ENCODE results near the gene CYP24A1. TPM values are rescaled to one million over a fixed set of nuclear protein-coding genes. Genes with fewer than 3 reads are reported as not detected.

The CYP24A1 gene
- polyA plus RNA-seq, 1 donor from 2014 or later, result 0.12 TPM

DNA sequence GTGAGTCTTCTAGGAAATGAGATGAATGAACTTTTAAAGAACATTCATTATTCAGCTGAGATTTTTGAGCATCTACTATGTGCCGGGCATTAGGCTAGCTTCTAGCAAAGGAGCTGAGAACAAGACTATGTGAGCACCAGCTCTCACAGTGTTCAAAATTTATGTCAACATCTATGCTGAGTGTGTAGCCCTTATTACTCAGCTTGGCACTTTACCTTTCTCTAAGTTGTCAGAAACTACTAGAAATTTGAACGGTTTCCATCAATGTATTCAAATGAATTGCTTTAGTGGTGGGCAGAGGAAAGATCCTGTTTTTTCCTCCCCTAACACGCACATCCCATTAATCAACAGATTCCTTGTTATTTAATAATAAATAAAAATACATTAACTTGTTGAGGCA is 33.3 kb downstream of the CYP24A1 start (continued):
- TF ChIP-seq, protein P1, sequence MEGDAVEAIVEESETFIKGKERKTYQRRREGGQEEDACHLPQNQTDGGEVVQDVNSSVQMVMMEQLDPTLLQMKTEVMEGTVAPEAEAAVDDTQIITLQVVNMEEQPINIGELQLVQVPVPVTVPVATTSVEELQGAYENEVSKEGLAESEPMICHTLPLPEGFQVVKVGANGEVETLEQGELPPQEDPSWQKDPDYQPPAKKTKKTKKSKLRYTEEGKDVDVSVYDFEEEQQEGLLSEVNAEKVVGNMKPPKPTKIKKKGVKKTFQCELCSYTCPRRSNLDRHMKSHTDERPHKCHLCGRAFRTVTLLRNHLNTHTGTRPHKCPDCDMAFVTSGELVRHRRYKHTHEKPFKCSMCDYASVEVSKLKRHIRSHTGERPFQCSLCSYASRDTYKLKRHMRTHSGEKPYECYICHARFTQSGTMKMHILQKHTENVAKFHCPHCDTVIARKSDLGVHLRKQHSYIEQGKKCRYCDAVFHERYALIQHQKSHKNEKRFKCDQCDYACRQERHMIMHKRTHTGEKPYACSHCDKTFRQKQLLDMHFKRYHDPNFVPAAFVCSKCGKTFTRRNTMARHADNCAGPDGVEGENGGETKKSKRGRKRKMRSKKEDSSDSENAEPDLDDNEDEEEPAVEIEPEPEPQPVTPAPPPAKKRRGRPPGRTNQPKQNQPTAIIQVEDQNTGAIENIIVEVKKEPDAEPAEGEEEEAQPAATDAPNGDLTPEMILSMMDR (IDR thresholded peaks at IDR 0.05; ENCODE audit: poor library complexity, severe bottlenecking), result no peak
- no peak for TF ChIP-seq TAF1 (IDR thresholded peaks at IDR 0.05; ENCODE audit: low read depth)

DNA sequence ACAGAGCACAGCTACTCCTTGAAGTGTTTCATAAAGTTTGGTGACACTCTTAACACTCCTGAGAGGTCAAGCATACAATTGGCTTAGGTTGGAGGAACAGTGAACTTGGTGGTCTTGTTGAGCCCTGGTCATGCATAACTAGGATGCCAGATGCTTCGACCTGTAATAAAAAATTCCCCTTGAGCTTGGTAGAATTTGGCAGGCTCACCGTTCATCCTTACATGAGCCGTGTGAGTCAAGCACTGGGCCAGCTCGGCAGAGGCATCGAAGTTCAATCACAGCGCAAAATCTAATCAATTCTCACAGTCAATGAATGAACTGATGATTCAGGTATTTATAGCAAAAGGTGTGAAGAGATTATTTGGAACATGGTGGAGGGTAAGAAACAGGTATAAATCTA is 33.7 kb downstream of the CYP24A1 start:
- H4K20me1 ChIP-seq (ENCODE audit: insufficient read depth), result no peaks in the 10 kb centered on the region
- H3K79me2 ChIP-seq (replicated peaks; ENCODE audit: insufficient read depth, low read length), result no peaks in the 10 kb centered on the region
- H2AFZ ChIP-seq (ENCODE audit: low read depth, low read length), result no peak overlapping the region
- no peaks in the 10 kb centered on the region for H3K9me2 ChIP-seq (ENCODE audit: insufficient read depth, low read length)
- no peak overlapping the region for H3K9ac ChIP-seq (ENCODE audit: low read length)
- no peak overlapping the region for H3K27ac ChIP-seq (ENCODE audit: low read length)
- H3K4me3 ChIP-seq (ENCODE audit: low read length), result no peak overlapping the region
- H3K36me3 ChIP-seq (ENCODE audit: insufficient read depth, low read length), result no peaks in the 10 kb centered on the region
- H3K9me3 ChIP-seq (ENCODE audit: low read length), result no peaks in the 10 kb centered on the region
- no peak overlapping the region for H3K4me2 ChIP-seq (ENCODE audit: low read length)
- TF ChIP-seq MXI1 (conservative IDR thresholded peaks at IDR 0.05; ENCODE audit: poor library complexity, severe bottlenecking), result no peak
- TF ChIP-seq SMC3 (conservative IDR thresholded peaks at IDR 0.05; ENCODE audit: poor library complexity), result no peak
- TF ChIP-seq POLR2AphosphoS5 (IDR thresholded peaks at IDR 0.05), result no peak
- TF ChIP-seq TAF1 (IDR thresholded peaks at IDR 0.05; ENCODE audit: low read depth), result no peak
- no peak for TF ChIP-seq RAD21 (conservative IDR thresholded peaks at IDR 0.05)
- TF ChIP-seq, protein P2, sequence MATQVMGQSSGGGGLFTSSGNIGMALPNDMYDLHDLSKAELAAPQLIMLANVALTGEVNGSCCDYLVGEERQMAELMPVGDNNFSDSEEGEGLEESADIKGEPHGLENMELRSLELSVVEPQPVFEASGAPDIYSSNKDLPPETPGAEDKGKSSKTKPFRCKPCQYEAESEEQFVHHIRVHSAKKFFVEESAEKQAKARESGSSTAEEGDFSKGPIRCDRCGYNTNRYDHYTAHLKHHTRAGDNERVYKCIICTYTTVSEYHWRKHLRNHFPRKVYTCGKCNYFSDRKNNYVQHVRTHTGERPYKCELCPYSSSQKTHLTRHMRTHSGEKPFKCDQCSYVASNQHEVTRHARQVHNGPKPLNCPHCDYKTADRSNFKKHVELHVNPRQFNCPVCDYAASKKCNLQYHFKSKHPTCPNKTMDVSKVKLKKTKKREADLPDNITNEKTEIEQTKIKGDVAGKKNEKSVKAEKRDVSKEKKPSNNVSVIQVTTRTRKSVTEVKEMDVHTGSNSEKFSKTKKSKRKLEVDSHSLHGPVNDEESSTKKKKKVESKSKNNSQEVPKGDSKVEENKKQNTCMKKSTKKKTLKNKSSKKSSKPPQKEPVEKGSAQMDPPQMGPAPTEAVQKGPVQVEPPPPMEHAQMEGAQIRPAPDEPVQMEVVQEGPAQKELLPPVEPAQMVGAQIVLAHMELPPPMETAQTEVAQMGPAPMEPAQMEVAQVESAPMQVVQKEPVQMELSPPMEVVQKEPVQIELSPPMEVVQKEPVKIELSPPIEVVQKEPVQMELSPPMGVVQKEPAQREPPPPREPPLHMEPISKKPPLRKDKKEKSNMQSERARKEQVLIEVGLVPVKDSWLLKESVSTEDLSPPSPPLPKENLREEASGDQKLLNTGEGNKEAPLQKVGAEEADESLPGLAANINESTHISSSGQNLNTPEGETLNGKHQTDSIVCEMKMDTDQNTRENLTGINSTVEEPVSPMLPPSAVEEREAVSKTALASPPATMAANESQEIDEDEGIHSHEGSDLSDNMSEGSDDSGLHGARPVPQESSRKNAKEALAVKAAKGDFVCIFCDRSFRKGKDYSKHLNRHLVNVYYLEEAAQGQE (IDR thresholded peaks at IDR 0.05; ENCODE audit: borderline replicate concordance), result no peak
- TF ChIP-seq EP300 (conservative IDR thresholded peaks at IDR 0.05; ENCODE audit: poor library complexity, severe bottlenecking), result no peak
- TF ChIP-seq, protein P1 (IDR thresholded peaks at IDR 0.05; ENCODE audit: poor library complexity, severe bottlenecking), result no peak
- TF ChIP-seq EZH2 (IDR thresholded peaks at IDR 0.05; ENCODE audit: borderline replicate concordance, insufficient read depth, low read length, poor library complexity, severe bottlenecking), result no peak
- no peaks in the 10 kb centered on the region for H3K27me3 ChIP-seq (ENCODE audit: insufficient read depth, low read depth, low read length)
- no peaks in the 10 kb centered on the region for H3F3A ChIP-seq (ENCODE audit: insufficient read depth, low read length, poor library complexity, severe bottlenecking)

DNA sequence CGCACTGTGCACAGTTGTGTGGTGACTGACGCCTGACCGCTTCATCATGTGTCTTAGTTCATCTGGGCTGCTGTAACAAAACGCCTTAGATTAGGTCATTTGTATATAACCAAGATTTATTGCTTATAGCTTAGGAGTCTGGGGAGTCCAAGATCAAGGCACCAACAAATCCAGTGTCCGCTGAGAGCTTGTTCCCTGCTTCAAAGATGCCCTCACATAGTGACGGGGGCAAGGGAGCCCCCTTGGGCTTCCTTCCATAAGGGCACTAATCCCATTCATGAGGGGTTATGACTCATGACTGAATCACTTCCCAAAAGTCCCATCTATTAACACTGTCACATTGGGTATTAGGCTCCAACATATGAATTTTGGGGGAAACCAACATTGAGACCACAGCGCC is 34.6 kb downstream of the CYP24A1 start:
- H2AFZ ChIP-seq (ENCODE audit: low read depth, low read length), result no peak overlapping the region
- TF ChIP-seq, protein P2 (IDR thresholded peaks at IDR 0.05; ENCODE audit: borderline replicate concordance), result no peak
- no peak for TF ChIP-seq EP300 (conservative IDR thresholded peaks at IDR 0.05; ENCODE audit: poor library complexity, severe bottlenecking)
- no peak for TF ChIP-seq MXI1 (conservative IDR thresholded peaks at IDR 0.05; ENCODE audit: poor library complexity, severe bottlenecking)
- TF ChIP-seq SMC3 (conservative IDR thresholded peaks at IDR 0.05; ENCODE audit: poor library complexity), result no peak
- no peak for TF ChIP-seq TAF1 (IDR thresholded peaks at IDR 0.05; ENCODE audit: low read depth)
- TF ChIP-seq, protein P1 (IDR thresholded peaks at IDR 0.05; ENCODE audit: poor library complexity, severe bottlenecking), result no peak
- no peak for TF ChIP-seq RAD21 (conservative IDR thresholded peaks at IDR 0.05)
- TF ChIP-seq POLR2AphosphoS5 (IDR thresholded peaks at IDR 0.05), result no peak
- no peak for TF ChIP-seq EZH2 (IDR thresholded peaks at IDR 0.05; ENCODE audit: borderline replicate concordance, insufficient read depth, low read length, poor library complexity, severe bottlenecking)
- H3K4me3 ChIP-seq (ENCODE audit: low read length), result no peak overlapping the region
- no peak overlapping the region for H3K27ac ChIP-seq (ENCODE audit: low read length)
- H3K79me2 ChIP-seq (replicated peaks; ENCODE audit: insufficient read depth, low read length), result no peaks in the 10 kb centered on the region
- H3K4me2 ChIP-seq (ENCODE audit: low read length), result no peak overlapping the region
- H3F3A ChIP-seq (ENCODE audit: insufficient read depth, low read length, poor library complexity, severe bottlenecking), result no peaks in the 10 kb centered on the region
- H3K9me2 ChIP-seq (ENCODE audit: insufficient read depth, low read length), result no peaks in the 10 kb centered on the region
- no peaks in the 10 kb centered on the region for H3K9me3 ChIP-seq (ENCODE audit: low read length)
- H3K36me3 ChIP-seq (ENCODE audit: insufficient read depth, low read length), result no peaks in the 10 kb centered on the region
- H3K9ac ChIP-seq (ENCODE audit: low read length), result no peak overlapping the region
- H4K20me1 ChIP-seq (ENCODE audit: insufficient read depth), result no peaks in the 10 kb centered on the region
- no peaks in the 10 kb centered on the region for H3K27me3 ChIP-seq (ENCODE audit: insufficient read depth, low read depth, low read length)
